Thyroid gland (tissue), 4 donors: ENCODE measurements around the gene ZNF433.

Experiments used
- CTCF ChIP-seq, 6 experiments: fragments of 200-600 bp in 3 of 6; fragments of 450-650 bp in 3 of 6; sonication (generic) in 3 of 6; IDR thresholded peaks; one replicate each; pipeline ENCODE4 v1.5.1; 2016 to 2019; ENCODE audit warnings: antibody characterized with exemption in 6 of 6, mild to moderate bottlenecking in 2 of 6, inconsistent platforms in 1 of 6, moderate library complexity in 1 of 6
- POLR2A ChIP-seq, 2 donors: fragments of 450-650 bp; IDR thresholded peaks; one replicate each; pipeline ENCODE4 v1.6.1; 2017; ENCODE audit warnings: antibody characterized with exemption in 2 of 2, mild to moderate bottlenecking in 2 of 2, moderate library complexity in 1 of 2

DNA sequence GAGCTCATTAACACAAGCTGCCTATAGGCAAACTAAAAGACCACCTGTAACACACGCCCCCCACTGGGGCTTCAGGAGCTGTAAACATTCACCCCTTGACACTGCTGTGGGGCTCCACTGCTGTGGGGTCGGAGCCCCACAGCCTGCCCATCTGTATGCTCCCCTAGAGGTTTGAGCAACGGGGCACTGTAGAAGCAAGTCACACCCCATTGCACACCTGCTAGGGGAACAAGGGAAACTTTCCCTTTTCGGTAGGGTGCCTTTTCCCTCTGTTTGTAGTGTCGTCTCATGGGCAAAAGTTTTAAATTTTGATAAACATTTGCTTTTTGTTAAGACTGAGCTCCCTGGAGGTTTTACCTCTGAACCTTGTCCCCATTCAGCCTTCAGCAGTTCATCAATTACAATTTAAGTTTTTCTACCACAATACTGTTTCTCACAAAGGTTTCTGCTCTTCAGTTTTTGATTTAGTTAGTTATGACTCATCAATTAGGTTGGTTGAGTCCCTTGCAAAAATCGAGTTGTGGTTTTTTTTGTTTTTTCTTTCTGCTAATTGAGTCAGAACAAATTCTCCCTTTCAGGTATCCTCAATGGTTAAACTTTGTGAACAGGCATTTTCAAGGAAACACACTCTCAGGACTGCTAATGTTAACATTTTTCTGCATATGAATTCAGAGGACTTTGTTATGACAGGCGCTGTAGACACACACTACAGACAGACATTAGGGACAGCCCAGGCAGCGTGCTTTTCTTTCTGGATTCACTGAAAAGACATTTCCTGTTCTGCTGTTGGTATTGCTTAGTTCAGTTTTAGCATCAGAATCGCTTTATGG, 35.1 kb downstream of the ZNF433 start:
- no peak for TF ChIP-seq CTCF (IDR thresholded peaks at IDR 0.05)
- TF ChIP-seq POLR2A (IDR thresholded peaks at IDR 0.05): no peak
